ENCODE results near the gene SMG1.
"Not testable (repeated sequence)": the region's sequence is repeated elsewhere in the genome, so short reads cannot be mapped to it uniquely, and the experiment has no call there.

Gene SMG1

GRCh38 chr16:18933501-18933900 lies 7.3 kb upstream of the SMG1 start:
- no peak for DNase-seq (ENCODE audit: low read depth in 3 of 3, low spot score in 1 of 3)

- no peak for DNase-seq (ENCODE audit: low read depth in 3 of 3, low spot score in 1 of 3)
These were observed 6.2 kb upstream of the SMG1 start for GRCh38 chr16:18932243-18932987.

GRCh38 chr16:18931756-18932155 lies 5.5 kb upstream of the SMG1 start:
- DNase-seq (ENCODE audit: low read depth in 3 of 3, low spot score in 1 of 3) = no peak

GRCh38 chr16:18930095-18930494 lies 3.9 kb upstream of the SMG1 start:
- DNase-seq (ENCODE audit: low read depth in 3 of 3, low spot score in 1 of 3) = not testable (repeated sequence)

- not testable (repeated sequence) for DNase-seq (ENCODE audit: low read depth in 3 of 3, low spot score in 1 of 3)
These were observed 1.9 kb upstream of the SMG1 start for GRCh38 chr16:18928073-18928472.

GRCh38 chr16:18925215-18925985 lies 808 bp downstream of the SMG1 start:
- peak; percentile 5 to 28 (median 10) for DNase-seq (ENCODE audit: low read depth in 3 of 3, low spot score in 1 of 3)

- DNase-seq (ENCODE audit: low read depth in 3 of 3, low spot score in 1 of 3) = not testable (repeated sequence)
These were observed 2.3 kb downstream of the SMG1 start for GRCh38 chr16:18923935-18924334.

- DNase-seq (ENCODE audit: low read depth in 3 of 3, low spot score in 1 of 3) = not testable (repeated sequence)
These were observed 3.1 kb downstream of the SMG1 start for GRCh38 chr16:18923124-18923523.

- DNase-seq (ENCODE audit: low read depth in 3 of 3, low spot score in 1 of 3) = not testable (repeated sequence)
These were observed 16.6 kb downstream of the SMG1 start for GRCh38 chr16:18909585-18909984.

- not testable (repeated sequence) for DNase-seq (ENCODE audit: low read depth in 3 of 3, low spot score in 1 of 3)
These were observed 17.5 kb downstream of the SMG1 start for GRCh38 chr16:18908716-18909115.

- DNase-seq (ENCODE audit: low read depth in 3 of 3, low spot score in 1 of 3) = not testable (repeated sequence)
These were observed 23.4 kb downstream of the SMG1 start for GRCh38 chr16:18902778-18903177.

- DNase-seq (ENCODE audit: low read depth in 3 of 3, low spot score in 1 of 3) = not testable (repeated sequence)
These were observed 24.2 kb downstream of the SMG1 start for GRCh38 chr16:18902044-18902443.

- not testable (repeated sequence) for DNase-seq (ENCODE audit: low read depth in 3 of 3, low spot score in 1 of 3)
These were observed 25.0 kb downstream of the SMG1 start for GRCh38 chr16:18901194-18901593.

- DNase-seq (ENCODE audit: low read depth in 3 of 3, low spot score in 1 of 3) = not testable (repeated sequence)
These were observed 41.8 kb downstream of the SMG1 start for GRCh38 chr16:18884456-18884855.

GRCh38 chr16:18877734-18878133 lies 48.5 kb downstream of the SMG1 start:
- DNase-seq (ENCODE audit: low read depth in 3 of 3, low spot score in 1 of 3) = not testable (repeated sequence)

- not testable (repeated sequence) for DNase-seq (ENCODE audit: low read depth in 3 of 3, low spot score in 1 of 3)
These were observed 48.9 kb downstream of the SMG1 start for GRCh38 chr16:18877259-18877658.

GRCh38 chr16:18876301-18876700 lies 49.9 kb downstream of the SMG1 start:
- not testable (repeated sequence) for DNase-seq (ENCODE audit: low read depth in 3 of 3, low spot score in 1 of 3)

GRCh38 chr16:18869043-18869771 lies 57.0 kb downstream of the SMG1 start:
- not testable (repeated sequence) for DNase-seq (ENCODE audit: low read depth in 3 of 3, low spot score in 1 of 3)

- not testable (repeated sequence) for DNase-seq (ENCODE audit: low read depth in 3 of 3, low spot score in 1 of 3)
These were observed 59.9 kb downstream of the SMG1 start for GRCh38 chr16:18866277-18866823.

GRCh38 chr16:18862891-18863290 lies 63.3 kb downstream of the SMG1 start:
- not testable (repeated sequence) for DNase-seq (ENCODE audit: low read depth in 3 of 3, low spot score in 1 of 3)

GRCh38 chr16:18855196-18855595 lies 71.0 kb downstream of the SMG1 start:
- no peak for DNase-seq (ENCODE audit: low read depth in 3 of 3, low spot score in 1 of 3)
